GM18508 (cell line): ENCODE results near the gene PUSL1.

Experiments
- ATAC-seq: cut with Tn5 transposase; IDR thresholded peaks from one replicate; pipeline ENCODE4 v1.9.1; 2021; ENCODE audit warnings: moderate number of reproducible peaks; ENCODE audit not compliant: insufficient read depth, unreplicated experiment

The PUSL1 gene

DNA sequence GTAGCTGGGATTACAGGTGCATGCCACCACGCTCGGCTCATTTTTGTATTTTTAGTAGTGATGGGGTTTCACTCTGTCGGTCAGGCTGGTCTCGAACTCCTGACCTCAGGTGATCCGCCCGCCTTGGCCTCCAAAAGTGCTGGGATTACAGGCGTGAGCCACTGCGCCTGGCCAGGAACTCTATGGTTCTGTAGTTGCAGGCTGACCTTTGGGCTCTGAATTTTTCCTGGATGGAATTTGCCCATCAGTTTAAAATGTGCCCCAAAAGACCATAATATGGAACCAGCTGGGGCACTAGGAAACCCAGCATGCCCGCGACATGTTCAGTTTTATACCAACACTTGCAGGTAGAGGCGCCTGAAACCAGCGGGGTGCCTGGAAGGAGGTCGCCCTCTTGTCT lies 29.8 kb upstream of the PUSL1 start:
- no peak for ATAC-seq

DNA sequence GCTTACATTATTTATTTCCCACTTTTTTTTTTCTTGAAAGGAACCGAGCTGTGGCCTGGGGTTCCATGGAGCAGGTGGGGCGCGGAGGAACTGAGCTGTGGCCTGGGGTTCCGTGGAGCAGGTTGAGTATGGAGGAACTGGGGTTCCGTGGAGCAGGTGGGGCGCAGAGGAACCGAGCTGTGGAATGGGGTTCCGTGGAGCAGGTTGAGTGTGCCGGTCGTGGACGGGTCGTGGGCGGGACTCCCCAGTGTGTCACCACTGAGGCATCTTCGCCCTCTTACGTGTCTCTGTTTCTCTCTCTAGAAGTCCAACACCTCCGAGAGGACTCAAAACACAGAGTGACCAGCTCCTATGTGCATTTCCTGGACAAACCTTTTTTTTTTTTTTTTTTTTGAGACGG lies 29.4 kb upstream of the PUSL1 start:
- no peak for ATAC-seq

DNA sequence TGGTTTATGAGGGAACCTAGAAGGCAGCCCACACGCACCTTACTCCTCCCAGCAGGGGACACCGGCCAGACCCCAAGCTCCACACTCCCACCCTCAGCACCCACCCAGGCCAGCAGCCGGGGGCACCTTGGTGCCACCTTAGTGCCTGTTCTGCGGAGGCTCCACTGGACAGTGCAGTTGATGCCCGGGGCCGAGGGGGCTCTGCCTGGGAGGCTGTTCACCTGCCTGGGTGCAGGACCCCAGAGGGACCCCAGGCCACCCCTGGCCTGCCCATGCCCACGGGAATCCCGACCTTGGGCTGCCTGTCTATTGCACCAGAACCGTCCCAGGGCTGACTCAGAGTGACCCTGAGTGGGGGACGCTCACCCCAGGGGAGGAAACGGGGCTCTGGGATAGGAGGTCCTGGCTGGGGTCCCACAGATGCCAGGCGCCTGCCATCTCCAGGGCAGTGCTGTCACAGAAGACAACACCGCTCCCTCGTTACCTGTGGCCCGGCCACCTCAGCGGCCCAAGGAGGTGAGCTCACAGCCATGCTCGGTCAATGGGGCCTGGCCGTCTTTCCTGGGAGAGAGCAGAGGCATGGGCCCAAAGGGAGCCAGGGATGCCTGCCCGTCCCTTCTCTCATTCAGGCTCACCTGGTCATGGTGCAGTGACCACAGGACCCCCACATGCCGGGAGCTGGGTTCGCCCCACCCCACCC lies 27.5 kb upstream of the PUSL1 start:
- no peak for ATAC-seq

DNA sequence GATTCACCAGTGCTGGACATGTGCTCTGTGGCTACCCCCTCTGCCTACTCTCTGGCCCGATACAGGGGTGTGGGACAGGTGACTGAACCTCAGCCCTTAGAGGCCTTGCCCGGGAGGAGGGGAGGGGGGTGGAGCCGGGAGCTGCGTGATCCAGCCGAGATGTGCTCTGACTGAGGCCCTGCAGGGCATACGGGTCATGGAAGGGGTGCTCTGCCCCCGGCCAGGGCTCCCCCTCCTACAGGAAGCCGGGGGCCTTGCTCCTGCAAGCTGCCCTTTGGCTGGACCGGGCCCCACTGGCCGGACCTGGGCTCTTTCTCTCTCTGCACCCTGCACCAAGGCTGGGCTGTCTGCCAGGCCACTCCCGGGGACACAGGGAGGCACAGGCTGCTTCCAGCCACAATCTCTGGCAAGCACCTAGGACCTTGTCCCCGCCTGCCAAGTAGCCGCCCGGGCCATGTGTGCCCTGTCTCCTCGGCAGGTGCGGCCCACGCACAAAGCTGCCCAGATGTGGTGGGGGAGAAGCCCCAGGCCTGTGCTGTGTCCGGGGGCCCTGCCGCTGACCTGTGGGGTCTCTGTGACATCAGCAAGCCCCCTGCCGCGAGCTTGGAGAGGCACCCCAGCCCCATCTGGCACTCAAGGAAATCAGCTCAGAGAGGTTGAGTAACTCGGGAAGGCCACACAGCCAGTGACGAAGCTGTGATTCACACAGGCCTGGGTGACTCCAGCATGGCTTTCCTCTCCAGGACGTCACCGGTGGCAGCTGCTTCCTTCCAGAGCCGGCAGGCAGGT lies 26.7 kb upstream of the PUSL1 start:
- ATAC-seq = no peak

DNA sequence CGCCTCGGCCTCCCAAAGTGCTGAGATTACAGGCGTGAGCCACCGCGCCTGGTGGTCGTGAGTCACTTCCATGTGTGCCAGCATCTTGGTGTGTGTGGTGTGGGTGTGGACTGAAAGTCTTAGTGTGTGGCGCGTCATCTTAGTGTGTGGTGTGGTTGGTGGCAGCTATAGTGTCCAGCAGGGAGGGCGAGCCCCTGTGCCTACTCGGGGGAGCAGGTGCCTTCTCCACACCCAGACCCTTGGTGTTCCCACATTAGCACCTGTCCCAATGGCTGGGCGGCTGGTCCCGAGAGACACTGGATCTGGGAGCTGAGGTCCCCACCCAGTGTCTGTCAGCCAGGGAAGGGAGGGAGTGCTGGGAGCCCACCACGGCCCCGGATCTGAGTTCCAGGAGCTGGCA lies 25.4 kb upstream of the PUSL1 start:
- ATAC-seq = no peak

DNA sequence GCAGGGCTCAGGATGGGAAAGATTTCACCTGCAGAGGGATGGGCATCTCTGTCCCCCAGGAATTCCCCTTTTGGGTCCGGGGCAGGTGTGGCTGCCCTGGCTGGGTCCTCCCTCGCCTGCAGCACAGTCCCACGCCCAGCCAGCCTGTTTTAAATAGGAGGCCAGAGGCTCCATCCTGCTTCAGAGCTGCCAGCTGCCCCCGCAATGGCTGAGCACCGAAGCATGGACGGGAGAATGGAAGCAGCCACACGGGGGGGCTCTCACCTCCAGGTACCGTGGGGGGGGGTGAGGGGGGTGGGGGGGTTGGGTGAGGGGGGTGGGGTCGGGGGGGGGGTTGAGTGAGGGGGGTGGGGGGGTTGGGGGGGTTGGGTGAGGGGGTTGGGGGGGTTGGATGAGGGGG lies 24.6 kb upstream of the PUSL1 start:
- no peak for ATAC-seq

DNA sequence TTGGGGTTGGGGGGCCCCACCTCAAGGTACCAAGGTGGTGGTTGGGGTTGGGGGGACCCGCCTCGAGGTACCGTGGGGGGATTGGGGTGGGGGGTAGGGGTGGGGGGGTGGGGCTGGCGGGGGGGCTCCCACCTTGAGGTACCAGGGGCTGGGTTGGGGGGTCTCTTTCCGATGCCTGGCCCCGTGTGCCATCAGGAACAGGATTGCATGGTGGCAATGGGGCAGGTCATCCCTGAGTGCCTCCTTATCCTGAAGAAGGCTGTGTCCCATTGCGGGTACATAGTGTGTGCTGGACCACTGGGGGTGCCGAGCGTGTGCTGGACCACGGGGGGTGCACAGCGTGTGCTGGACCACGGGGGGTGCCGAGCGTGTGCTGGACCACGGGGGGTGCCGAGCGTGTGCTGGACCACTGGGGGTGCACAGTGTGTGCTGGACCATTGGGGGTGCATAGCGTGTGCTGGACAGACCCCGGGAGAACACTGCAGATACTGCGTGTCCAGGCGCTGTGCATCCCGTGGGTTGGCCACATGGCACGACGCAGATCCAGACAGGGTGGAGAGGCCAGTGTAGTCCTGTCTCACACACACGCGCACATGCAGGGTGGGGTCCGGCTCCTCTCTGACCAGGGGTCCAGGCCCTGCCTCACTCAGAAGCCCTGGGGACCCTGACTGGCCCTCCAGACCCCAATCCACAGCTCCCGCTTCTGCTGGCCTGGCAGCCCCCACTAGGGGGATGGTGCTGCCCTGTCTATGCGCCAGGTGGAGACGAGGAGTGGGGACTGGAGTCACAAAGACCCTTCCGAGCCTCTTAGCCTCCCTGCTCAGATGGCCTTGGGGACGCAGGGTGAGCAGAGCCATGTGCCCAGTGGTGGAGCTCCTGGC lies 23.9 kb upstream of the PUSL1 start:
- ATAC-seq = no peak

DNA sequence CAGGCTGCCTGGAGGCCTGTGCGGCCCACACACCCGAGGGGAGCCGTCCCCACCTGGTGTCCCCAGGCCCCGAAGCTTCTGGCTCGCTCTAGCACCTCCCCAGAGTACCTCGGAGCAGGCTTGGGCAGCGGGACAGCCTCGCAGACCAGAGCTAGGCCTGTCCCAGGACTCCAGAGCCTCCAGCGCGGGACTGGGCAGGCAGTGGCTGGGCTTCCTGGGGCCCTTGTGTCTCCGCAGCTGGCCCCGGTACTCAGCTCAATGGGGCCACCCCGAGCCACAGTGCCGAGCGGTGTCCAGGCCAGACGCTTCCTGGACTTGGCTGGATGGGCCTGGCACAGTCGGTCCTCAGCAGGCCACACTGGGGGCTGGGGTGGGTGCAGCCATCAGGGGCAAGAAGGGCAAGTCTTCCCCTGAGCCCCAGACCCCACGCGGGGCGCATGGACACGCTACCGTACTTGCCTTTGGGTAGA lies 23.3 kb upstream of the PUSL1 start:
- ATAC-seq = no peak

DNA sequence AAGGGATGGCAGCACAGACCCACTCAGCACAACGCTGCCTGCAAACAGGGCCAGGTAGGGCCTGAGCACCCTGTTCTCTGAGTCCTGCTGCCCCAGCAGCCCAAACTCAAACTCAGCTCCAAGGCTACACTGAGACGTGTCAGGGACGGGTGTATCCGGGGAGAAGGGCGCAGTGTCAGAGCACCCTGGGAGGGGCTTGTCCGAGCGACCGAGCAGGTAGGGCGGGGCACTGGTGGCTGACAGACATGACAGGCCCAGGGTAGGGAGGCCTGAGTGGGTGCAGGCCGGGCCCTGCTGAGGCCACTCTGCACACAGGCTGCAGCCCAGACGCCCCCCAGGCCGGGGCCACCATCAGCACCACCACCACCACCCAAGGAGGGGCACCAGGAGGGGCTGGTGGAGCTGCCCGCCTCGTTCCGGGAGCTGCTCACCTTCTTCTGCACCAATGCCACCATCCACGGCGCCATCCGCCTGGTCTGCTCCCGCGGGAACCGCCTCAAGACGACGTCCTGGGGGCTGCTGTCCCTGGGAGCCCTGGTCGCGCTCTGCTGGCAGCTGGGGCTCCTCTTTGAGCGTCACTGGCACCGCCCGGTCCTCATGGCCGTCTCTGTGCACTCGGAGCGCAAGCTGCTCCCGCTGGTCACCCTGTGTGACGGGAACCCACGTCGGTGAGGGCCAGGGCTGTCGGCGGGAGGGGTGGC lies 22.6 kb upstream of the PUSL1 start:
- no peak for ATAC-seq

DNA sequence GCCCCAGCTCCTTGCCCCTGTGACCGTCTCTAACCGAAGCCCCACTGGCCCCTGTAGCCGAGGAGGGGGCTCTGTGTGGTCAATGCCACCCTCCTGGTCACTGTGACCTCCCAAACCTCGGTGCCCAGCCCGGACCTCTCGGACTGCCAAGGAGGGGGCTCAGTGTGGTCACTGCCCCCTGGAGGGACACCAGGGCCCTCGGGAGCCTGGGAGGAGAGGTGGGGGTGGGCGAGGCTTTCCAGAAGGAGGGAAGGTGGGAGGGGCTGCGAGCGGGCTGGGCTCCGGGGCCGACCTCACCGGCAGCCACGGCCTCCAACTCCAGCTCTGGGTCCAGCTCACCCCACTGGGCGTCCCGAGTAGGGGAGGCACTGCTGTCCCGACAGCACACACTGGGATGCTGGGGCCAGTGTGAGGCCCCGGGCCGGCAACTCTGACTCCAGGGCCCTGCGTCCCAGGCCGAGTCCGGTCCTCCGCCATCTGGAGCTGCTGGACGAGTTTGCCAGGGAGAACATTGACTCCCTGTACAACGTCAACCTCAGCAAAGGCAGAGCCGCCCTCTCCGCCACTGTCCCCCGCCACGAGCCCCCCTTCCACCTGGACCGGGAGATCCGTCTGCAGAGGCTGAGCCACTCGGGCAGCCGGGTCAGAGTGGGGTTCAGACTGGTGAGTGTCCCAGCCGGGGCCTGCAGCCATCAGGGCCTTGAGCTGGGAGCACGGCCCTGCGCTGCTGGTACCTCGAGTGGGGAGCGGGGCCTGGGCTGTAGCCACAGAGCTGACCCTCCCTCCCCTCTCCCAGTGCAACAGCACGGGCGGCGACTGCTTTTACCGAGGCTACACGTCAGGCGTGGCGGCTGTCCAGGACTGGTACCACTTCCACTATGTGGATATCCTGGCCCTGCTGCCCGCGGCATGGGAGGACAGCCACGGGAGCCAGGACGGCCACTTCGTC lies 21.8 kb upstream of the PUSL1 start:
- no peak for ATAC-seq

DNA sequence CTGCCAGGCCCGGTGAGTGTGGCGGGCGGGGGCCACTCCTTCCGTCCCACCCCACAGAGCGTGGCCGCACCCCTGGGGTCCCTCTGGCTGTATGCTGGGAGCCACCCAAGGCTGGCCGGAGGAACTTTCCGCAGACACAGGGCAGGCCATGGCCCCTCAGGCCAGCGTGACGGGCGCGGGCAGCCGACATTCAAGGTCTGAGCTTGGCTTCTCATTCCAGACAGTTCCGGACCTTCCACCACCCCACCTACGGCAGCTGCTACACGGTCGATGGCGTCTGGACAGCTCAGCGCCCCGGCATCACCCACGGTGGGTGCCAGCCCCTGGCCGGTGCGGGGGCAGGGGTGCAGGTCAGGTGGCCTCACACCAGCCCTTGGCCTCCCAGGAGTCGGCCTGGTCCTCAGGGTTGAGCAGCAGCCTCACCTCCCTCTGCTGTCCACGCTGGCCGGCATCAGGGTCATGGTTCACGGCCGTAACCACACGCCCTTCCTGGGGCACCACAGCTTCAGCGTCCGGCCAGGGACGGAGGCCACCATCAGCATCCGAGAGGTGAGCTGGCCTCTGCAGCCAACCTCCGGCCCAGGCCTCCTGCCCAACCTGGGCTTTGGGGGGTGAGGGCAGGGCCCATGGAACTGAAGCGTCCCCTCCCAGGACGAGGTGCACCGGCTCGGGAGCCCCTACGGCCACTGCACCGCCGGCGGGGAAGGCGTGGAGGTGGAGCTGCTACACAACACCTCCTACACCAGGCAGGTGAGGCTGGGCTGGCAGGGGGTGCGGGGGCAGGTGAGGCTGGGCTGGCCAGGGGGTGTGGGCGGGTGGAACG lies 20.9 kb upstream of the PUSL1 start:
- ATAC-seq = no peak

DNA sequence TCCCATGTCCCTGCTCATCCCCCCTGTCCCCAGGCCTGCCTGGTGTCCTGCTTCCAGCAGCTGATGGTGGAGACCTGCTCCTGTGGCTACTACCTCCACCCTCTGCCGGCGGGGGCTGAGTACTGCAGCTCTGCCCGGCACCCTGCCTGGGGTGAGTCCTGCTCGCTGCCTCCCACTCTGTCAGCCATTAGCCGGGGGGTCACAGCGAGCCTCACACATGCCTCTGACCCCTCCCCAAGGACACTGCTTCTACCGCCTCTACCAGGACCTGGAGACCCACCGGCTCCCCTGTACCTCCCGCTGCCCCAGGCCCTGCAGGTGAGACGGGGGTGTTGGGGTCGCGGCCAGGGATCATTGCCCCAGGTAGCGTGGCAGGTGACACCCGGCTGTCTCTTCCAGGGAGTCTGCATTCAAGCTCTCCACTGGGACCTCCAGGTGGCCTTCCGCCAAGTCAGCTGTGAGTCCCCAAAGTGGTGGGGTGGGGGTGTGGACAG lies 18.1 kb upstream of the PUSL1 start:
- ATAC-seq = no peak

DNA sequence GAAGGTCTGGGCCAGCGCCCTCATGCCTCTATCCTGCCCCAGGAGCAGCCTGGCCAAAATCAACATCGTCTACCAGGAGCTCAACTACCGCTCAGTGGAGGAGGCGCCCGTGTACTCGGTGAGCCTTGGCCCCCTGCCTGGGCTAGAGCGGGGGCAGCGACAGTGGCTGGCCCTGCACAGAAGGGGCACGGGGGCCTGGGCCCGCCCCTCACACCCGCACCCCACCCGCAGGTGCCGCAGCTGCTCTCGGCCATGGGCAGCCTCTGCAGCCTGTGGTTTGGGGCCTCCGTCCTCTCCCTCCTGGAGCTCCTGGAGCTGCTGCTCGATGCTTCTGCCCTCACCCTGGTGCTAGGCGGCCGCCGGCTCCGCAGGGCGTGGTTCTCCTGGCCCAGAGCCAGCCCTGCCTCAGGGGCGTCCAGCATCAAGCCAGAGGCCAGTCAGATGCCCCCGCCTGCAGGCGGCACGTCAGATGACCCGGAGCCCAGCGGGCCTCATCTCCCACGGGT lies 17.3 kb upstream of the PUSL1 start:
- no peak for ATAC-seq

DNA sequence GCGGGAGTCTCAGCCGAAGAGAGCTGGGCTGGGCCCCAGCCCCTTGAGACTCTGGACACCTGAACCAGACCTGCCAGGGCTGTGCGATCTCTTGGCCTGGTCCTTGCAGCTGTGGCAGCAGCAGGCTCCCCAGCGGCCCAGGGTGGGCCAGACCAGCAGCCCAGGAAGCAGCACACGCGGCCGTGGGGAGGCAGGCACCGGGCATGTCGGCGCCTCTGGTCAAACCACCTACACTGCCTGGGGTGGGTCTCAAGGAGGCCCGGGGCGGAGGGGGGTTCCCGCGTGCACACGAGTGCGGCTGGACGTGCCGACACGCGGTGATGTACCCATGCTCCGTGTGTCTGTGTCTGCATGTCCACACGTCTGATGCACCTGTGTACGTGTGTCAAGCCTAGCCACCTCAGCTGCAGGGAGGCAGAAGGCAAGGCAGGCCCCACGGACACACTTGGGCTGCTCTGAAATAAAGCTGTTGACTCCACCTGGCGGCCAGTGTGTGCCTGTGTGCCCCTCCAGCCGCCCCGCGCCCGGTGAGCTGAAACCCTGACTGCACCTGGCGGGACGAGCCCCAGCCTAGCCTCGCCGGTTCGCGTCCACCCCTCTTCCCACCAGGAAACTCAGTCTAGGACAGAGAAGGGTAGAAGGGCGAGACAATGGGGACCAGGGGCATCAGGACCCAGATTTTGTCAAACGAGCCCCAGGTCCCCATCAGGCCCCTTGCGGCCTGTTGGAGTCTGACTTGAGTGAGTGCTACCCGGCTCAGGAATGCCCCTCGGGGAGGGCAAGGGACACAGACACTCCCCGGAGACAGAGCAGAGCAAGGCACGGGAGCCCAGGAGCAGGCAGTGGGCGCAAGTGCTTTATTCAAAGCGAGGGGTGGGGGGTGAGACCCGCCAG lies 16.6 kb upstream of the PUSL1 start:
- no peak for ATAC-seq

DNA sequence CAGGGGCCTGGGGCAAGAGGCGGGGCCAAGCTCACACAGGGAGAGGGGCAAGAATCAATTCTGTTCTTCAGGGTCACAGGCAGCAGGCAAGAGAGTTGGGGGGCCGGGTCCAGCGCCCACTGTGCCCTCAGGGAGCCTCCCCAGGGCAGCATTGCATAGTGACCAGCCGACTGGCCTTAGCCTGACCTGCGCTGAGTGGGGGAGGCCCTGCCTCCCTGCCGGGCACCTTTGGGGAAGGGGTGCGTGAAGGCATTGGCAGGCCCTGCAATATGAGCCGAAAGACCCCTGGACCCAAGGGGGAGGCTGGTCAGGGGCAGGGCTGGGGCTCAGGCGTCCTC lies 16.0 kb upstream of the PUSL1 start:
- ATAC-seq = no peak

DNA sequence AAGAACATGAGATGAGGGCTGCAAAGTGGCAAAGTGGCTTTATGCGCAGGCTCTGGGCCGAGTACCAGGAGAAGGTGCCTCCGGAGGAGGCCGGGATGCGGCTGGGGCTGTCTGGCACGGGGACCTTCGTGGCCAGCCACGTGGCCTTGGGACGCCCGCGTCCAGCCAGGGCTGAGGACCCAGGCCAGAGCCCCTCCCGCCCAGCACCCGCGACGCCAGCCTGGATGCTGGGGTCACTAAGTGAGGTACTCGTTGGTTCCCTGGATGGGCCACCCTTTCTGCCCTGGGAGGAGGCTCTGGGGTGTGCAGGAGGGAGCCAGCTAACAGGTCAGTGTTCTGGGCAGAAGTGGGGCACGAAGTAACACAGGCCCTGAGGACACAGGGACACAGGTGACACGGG lies 15.5 kb upstream of the PUSL1 start:
- no peak for ATAC-seq
